GM21619 (cell line): ENCODE results near the gene DOK6.

Experiments used
- ATAC-seq: cut with Tn5 transposase; IDR thresholded peaks from one replicate; pipeline ENCODE4 v1.9.1; 2021; ENCODE audit not compliant: unreplicated experiment

DOK6 gene

DNA sequence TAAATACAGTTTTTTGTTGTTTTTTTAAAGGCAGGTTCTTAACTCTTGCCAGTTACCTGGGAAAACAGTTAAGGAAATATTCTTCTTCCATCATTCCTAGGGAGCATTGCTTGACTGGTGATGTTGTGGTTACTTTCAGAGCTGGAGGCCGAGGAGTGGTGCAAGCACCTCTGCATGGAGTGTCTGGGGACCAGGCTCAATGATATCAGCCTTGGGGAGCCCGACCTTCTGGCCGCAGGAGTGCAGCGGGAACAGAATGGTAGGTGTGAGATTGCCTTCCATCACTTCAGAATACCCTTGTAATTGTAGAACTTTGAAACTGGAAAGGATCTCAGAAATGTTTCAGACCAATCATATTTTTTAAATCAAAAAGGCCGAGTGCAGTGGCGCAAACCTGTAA lies 276.9 kb downstream of the DOK6 start:
- ATAC-seq: no peak

DNA sequence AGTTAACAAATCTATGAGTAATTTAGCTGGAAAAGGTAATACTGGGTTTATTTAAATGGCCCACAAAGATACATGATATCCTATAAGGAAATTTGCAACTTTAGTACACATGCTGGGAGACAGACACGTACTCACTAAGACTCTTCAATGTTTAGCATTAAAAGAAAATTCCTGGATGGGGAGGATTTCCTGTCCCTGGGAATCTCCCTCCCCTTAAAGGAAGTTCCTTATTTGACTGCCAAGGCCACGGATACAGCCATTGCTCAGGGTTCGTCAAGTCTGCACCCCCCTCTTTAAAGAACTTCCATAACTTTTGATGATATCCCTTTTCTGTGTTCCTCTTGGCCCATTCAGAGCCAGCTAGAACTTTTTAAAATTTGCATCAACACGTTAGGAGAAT lies 279.4 kb downstream of the DOK6 start:
- no peak for ATAC-seq

DNA sequence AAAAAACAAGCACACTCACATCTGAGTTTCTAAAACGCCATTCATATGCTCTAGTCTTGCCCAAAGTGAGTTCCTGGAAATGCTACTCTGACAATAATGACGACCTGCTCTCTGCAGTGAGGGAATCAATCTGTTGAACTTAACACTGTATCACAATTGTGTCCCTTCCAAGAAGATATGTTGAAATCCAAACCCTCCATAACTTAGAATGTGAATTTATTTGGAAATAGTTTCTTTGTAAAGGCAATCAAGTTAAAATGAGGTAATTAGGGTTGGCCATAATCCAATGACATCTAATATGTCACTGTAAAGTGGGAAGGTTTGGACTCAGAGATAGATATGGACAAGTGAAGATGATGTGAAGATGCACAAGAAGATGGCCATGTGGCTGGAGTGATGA lies 282.5 kb downstream of the DOK6 start:
- ATAC-seq: no peak

DNA sequence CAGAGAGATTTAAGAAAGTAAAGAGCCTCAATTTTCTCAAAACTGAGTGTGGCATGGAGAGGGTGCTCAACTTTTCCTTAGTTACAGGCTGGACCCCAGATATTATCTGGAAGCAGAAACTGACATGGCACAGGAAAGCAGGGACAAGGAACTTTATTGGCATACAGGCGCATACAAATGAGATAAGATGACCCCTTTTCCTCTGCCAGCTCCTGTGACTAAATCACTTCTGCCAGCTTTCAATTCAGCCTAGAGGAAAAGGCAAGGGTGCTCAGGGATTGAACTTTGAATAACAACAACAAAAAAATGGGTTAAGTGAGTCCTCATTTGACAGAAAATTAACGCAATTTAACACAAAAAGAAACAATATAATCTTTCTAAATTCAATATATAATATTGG lies 284.1 kb downstream of the DOK6 start:
- ATAC-seq: no peak

DNA sequence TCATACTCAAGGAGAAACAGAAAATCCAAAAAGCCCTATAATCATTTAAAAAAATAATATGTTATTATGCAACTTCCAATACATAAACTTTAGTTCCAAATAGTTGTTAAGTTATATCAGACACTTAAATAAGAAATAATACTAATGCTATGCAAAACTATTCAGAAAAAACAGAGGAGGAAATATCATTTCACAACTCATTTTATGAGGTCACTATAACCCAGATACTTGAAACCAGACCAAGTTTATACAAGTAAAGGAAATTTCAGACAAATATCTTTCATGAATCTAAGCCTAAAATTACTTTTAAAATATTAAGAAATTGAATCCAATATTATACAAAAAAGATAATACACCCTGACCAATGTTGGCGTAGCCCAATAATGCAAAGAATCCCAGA lies 286.2 kb downstream of the DOK6 start:
- ATAC-seq: no peak

DNA sequence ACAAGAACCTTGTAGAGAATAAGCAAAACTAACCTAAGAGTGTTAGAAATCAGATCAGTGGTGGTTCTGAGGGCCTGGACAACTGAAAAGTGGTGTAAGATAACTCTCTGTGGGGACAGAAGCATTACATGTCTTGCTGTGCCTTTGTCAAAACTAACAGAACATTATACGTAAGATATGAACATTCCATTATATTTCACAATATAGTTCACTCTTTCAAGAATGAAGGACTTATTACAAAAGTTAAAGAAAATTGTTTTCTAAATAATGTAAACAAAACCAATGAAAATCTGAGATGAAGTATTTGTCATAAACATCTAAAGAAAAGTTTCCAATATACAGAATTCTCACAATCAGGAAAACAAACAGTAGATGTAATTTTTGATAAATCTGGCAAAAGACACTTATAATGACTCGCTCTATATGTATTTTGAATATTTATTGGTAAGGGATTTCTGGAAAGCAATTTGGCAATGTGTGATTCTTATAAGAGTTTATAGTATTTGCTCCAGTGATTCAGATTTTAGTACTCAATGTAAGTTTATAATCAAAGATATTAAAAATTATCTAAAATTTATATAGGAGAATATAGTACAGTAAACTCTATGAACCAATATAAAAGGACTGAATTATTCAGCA lies 288.6 kb downstream of the DOK6 start:
- ATAC-seq: no peak

DNA sequence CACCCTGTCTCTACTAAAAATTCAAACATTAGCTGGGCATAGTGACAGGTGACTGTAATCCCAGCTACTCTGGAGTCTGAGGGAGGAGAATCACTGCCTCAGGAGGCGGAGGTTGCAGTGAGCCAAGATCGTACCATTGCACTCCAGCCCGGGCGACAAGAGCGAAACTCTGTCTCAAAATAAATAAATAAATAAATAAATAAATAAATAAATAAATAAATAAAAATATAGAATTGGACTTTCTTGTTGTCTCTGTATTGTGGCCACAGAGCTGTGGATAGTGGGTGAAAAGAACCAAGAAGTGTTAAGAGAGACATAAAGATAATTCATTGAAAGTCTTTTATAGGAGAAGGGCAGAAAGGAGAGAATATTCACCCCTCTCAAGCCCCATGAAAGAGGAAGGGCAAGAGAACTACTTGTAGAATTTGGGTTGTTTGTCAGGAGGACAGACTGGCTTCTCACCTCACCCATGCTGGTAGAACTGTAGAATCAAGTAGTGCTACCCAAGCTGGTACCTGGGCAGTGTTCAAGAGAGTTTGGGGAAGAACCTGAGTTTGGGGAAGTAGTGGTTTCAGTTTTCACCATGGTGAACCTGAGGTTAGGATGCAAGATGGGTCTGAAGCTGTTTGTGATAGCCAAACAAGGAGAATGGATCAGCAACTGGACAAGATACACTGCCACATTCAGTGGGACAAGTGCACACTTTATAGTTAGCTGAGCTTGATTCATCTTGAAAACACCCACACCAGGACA lies 290.5 kb downstream of the DOK6 start:
- ATAC-seq: no peak

DNA sequence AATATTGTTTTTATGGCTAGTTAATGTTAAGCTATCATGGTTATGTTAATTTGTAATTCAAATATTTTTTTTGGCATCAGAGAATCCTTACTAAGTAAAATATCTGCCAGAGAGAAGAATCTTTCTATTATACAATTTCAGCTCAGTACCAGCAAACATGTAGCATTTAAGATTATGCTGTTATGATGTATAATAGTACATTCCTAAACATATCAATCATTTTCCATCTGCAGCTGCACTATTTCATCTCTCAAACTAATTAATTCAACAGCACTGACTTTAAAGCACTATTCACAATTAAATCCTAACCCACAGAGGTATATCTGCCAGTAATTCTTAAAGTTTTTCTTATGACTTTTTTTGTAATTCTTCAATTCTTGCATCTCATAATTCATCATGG lies 296.4 kb downstream of the DOK6 start:
- ATAC-seq: no peak

DNA sequence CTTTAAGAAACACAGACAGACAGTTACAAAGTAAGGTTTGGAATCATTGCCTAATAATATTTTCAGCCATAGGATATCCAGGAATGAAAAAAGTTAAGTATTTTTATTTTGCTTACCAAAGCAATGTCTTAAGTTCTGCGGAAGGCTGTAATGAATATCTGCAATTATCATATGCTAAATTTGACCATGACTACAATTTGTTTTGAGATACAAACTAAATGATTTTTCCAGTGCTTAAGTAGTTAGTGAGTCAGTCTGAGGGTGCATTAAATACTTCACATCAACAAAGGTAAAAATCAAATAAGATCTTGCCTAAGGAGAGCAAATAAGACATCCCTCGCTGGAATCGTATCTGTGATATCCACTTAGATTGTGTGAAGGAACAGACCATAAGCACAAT lies 297.0 kb downstream of the DOK6 start:
- ATAC-seq: no peak

DNA sequence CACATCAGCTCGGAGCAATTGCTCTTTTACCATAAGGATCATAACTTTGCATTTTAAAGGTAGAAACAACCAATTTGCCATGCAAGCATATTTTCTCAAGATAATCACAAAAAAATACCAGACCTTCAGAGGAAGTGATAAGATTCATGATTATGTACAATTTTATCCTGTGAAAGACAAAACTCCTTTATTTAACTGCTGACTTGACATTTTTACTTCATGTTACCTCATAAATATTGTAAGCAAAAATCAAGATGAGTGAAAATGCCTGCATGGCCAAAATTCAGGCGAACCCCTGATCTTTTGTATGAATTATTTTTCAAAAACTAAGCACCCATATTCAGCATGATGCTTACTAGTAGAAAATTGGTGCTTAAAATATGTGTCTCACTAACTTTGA lies 300.6 kb downstream of the DOK6 start:
- ATAC-seq: no peak

DNA sequence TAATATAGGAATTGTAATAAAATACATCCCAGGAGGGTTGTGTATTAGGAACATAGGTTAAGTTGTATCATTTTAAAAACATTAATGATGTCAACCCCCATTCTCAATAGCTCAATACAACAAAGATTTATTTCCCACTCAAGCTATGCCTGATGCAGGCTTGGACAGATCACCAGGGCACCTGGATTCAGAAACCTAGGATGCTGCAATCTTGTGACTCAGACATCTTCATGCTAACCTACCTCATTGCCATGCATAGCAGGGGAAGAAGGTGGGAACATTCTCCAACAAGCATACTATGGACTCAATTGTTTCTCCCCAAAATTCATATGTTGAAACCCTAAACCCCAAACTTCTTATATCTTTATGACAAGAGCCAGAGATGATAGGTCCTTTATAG lies 302.8 kb downstream of the DOK6 start:
- no peak for ATAC-seq

DNA sequence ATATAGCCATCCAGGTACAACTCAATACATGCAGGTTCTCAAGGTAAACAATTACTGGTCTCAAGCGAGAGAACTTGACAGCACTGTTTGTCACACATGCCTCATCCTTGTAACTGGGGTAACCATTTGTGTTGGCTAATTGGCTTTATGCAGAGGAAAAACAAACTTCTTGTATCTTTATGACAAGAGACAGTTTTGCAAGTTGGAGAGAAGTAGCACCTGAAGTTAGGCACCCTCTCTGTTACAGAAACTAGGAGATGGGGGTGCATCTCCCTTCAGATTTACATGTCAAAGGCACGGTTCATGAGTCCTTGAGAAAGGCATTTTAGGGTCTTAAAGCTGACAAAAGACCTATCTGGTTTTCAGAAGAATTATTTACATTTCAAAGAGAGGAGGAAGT lies 305.3 kb downstream of the DOK6 start:
- no peak for ATAC-seq

DNA sequence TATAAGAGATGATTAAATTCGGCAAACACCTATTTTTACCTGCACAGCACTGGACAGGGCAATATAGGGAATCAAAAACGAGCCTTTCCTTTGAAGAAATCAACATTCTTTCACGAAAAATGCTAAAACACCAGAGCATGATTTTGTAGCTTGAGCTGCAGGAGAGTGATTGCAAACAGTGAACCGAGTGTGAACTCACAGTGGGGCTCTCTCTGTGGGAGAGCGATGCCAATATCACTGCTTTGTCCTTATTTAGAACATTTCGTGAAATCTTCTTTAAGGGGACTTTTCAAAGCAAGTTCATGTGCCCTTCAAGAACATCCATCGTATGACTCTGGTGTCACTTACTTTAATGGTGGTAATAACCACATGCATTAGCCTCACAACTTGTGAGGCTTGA lies 308.2 kb downstream of the DOK6 start:
- ATAC-seq: no peak

DNA sequence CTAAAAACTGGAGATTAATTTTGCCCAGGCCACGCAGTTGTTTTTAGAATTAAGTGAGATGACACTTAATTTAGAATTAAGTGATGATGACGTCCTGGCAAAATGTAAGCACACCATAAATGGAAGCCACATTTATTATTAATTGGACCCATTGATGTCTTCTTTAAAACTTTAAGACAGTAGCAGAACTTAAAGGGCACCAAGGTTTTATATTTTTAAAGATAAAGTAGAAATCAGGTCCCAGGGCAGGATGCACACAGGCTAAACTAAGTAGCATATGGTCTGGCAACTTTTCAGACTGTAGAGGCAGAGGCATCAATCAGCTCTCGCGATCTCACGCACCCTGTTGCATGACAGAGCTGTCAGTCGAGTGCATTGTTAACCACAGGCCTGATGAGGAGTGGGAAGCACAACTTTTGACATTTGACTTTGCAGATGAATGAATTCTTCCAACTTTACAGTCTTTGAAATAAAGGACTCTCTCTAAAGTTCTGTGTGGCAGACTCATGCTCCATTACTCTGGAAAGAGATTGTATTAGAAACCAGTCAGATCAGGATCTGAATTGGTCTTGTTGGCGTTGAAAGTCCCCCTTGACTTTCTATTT lies 314.6 kb downstream of the DOK6 start:
- no peak for ATAC-seq

DNA sequence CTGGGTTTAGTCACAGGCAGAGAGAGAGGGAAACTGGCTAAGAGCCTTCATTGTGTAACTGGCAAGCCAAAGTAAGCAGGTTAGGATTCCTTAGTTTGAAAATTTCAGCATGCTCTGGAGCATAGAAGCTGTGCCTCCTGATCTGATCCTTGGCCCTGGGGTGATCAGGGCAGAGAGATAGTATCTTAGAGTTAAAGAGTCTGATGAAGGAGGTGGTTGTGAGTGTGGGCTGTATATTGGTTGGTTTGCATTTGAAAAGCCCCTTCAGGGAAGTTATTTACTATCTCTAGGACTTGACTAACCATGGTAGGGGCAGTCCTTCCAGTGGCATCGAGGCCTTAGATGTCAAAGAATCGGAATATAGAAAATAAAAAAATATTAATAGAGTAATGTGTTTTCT lies 316.9 kb downstream of the DOK6 start:
- no peak for ATAC-seq

DNA sequence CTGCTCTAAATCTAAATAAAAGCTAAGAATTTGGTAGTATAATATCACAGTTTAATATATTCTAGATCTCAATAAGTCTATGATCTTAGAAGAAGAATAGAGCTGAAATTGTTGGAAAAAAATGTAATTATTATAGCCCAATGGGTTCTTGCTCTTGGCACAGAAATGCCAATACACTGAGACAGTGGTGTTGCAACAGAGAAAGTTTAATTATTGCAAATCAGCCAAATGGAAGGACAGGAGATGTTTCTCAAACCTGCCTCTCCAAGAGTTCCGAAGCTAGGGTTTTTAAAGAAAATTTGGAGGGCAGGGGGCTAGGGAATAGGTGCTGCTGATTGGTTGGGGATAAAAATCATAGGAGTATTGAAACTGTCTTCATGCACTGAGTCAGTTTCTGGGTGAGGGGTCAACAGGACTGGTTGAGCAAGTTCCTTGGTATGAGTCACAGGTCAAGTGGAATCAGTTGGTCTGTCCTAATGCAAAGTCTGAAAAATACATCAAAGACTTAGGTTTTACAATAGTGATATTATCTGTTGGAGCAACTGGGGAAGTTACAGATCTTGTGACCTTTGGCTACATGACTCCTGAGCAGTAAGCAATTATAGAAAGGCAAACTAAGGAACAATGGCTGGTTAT lies 318.3 kb downstream of the DOK6 start:
- no peak for ATAC-seq

DNA sequence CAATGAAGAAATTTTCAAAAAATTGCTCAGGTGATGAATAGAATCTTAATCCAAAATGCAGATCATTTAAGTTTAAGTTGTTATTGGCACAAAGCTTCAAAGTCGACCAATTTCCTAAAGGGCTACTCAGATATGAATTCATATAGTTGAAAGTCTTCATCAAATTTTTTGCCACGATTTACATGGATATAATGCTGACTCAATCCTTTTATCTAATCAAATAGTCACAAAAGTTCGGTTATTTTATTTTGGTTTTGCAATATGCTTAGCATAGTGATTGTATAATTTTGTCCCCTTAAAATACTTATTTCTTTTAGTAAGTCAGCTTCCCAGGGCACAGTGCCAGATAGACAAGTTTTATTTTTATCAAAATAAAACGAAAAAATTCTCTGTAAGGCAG lies 319.7 kb downstream of the DOK6 start:
- no peak for ATAC-seq

DNA sequence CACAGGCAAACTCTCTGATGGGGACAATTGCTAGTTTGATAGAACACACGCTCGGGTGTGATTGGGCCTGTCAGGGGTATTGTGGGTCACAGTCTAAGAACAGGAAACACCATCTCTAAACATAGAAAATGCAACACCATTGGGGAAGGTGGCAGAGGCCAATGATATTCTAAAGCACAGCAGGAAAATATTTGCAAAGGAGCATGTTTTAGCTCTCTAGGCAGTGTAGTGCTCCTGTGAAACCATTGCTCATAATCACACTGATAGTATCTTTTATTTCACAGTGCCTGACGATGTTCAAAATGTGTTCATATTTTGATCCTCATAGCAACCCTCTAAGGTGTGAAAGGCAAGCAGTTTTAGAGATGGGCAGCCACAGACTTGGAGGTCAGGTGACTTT lies 322.7 kb downstream of the DOK6 start:
- ATAC-seq: no peak

DNA sequence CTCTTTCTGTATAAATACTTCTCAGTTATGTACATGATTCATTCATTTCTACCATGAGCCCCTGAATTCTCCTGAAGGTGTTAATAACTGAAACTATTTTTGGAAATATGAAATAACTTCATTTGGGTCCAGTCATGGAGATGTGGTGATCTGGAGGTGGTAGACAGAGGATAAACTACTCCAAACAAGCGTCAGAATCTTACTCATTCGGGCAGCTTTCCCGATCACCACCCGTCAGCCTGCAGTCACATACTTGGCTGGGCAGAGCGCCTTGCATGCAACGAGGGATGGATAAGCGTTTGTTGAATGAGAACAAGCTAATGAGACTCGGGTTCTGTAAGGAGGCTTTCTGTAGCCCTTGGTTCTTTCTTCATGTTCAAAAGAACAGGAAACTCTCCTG lies 324.3 kb downstream of the DOK6 start:
- no peak for ATAC-seq

DNA sequence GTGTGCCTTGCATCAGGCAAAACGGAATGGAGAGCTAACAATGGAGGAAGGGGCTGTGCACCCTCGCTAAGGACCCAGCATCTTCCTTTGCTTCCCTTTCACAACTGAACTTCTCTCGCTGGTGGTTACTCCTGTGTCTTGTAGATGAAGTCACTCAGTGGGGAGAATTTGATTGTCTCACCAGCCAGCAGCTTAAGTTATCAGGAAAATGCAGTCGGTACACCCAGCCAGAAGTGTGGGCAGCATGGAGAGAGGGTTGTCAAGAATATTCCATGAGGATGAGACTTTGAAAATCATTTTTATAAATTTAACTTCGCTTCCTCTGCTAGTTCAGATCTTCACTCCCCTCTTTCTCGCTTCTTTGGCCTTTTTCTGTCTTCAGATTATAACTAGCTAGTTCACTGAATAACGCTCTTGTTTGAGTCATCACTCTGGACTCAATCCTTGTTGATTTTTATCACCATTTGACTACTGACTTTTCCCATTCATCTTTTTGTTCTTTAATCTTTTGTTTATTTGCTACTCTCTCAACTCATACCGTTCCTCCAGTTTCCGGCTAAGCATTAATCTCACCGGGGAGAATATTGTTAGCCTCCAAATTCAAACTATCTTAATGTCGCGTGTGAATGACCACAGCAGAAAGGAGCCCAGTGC lies 325.3 kb downstream of the DOK6 start:
- no peak for ATAC-seq

DNA sequence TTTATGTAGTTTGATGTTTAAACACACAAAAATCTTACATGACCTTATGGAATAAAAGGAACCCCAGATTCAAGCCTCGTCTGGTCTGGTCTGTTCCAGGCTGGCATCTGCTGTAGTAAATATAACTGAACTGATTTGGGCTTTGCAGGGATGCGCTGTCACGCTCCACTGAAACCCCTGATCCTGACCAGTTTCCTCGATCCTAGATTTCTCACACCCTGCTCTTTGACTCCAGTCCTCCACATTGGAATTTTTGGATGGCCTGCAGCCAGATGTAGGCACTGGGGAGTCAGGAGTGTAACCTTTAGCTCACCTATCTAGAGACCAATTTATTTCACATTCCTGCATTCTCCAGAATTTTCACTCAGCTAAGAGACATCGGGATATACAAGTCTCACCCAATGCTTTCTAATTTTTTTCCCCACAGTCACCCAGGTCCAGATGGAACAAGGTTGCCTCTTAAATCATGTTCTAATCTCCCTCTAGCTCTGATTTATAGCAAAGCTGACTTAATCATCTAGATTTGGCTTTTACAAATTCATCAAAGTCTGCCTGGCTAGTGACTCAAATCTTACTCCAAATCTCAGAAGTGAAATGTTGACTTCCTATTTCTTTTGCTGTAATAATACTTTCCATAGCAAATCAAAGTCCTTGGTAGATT lies 327.4 kb downstream of the DOK6 start:
- ATAC-seq: no peak
